Activated CD4-positive, alpha-beta T cell treated with anti-CD3 and anti-CD28 coated beads, Interleukin-2, amount 50 U/mL, for 24 hours (primary cell): ENCODE measurements around the gene CALHM4.
"Not testable (repeated sequence)": the region's sequence is repeated elsewhere in the genome, so short reads cannot be mapped to it uniquely, and the experiment has no call there.

ENCODE experiments used
- DNase-seq, 2 donors: peaks; one replicate each; pipeline ENCODE4 v3.0.0-alpha.2; 2020; ENCODE audit warnings: low read depth in 1 of 2, low spot score in 1 of 2

CALHM4 gene

DNA sequence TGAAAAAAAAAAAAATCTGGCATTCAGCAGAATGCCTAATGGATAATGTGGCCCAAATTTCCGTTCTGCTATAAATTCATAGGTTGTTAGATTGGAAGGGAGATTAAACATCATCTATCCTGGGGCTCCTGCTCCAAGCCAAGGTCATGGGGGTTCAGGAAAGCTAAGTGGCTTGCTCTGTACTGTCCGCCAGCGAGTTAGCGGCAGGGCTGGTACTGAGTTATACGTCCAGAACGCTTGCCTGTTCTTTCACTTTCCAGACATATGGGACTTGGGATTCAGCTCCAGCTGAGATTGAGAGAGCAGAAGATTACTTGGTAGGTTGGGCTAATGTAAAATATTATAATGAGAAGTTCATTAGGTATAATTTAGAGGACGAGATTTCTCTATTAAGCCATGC is 18.6 kb downstream of the CALHM4 start:
- no peak for DNase-seq

DNA sequence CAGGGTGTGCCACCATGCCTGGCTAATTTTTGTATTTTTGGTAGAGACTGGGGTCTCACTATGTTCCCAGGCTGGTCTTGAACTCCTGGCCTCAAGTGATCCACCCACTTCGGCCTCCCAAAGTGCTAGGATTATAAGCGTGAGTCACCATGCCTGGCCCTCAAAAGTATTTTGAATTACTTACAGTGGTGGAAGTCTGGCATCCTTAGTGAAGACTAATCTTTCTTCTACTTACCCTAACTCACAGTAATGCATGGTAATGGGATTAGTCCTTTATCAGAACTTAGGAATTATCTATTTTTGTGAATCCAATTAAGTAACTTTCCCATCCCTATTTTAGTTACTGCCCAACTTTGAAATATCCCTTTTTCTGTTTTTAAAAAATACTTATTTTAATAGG is 21.7 kb downstream of the CALHM4 start:
- no peak for DNase-seq

DNA sequence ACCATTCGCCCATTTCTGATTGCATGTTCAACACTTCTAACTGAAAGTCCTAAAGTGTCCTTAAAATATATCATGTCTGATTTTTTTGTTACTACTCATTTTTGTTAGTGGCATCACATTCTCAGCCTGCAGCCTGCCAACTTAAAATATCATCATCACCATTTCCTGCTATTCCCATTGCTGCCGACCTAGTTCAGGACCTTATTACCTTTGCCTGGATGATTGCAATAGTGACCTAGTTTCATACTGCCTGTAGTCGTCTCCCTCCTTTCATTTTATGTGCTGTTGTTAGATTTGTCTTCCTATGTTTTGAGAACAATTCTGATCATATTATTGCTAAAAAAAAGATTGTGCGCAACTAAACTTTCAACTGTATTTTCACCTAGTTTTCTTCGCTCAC is 23.9 kb downstream of the CALHM4 start:
- no peak for DNase-seq

GRCh38 chr6:116578335-116578734 is 24.8 kb downstream of the CALHM4 start:
- no peak for DNase-seq

DNA sequence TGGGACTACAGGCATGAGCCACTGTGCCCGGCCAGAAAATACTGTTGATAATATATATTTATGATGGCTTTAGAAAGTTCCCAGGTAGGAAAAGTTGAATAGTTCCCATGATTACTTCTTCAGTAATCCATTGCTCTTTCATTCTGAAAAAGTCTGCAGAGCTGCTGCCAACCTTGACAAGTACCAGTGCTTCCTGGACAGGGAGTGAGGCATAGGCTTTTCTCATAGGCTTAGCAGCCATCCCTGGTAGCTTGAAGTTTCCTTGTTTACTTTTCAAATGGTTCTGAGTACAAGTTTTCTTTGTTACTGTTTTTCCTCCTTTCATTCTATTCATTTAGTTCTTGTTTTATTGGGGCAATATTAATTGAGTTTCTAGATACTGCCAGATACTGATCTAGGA is 25.6 kb downstream of the CALHM4 start:
- no peak for DNase-seq

DNA sequence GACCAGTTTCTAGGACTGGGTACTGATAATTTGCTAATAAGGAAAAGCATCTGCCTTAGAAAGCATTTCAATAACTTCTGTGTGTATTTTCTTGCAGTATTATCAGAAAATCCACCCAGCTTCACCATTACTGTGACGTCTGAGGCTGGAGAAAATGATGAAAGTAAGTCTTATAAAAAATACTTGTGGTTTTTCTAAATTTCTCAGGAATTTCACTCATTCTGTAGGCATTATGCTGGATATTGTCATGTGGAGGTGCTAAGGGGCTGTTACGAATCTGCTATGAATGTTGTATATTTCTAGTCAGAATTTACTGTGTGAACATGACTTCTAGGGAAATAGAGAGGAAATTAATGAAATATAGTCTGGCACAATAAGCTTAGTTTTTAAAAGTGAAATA is 26.6 kb downstream of the CALHM4 start:
- DNase-seq, result no peak

- DNase-seq, result no peak
These were observed 32.7 kb downstream of the CALHM4 start for GRCh38 chr6:116586276-116586675.

DNA sequence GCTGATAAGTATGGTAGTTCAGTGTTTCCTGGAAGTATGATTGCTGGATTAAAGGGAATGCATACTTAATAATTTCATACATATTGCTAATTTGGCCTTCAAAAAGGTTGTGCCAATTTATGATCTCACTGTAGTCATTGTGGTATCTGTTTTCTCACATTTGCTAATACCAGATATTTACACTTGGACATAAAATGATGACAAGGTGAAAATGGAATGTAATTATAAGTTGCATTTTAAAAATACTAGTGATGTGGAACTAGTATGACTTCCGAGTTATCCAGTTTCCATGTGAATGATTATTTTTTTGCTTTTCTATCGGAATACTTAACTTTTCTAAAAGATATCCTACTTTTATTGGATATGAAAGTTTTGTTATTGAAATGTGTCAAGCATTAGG is 33.2 kb downstream of the CALHM4 start:
- no peak for DNase-seq

DNA sequence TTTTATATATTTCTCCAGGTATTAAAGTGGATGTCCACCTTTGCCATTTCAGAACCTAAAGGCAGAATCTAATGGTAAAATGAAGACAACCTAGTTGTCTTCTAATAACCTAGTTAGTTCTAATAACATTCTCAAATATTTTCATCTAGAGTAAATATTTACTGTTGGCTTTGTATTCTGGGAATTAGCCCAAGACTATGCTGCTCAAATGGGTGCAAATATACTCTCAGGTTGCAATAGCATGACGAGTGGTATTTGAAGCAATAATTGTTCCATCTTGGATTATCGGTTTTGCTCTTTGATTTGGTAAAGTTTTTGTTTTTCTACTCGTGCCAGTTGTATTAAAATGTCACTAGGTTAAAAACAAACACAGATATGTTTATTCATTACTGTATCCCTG is 41.7 kb downstream of the CALHM4 start:
- no peak for DNase-seq

DNA sequence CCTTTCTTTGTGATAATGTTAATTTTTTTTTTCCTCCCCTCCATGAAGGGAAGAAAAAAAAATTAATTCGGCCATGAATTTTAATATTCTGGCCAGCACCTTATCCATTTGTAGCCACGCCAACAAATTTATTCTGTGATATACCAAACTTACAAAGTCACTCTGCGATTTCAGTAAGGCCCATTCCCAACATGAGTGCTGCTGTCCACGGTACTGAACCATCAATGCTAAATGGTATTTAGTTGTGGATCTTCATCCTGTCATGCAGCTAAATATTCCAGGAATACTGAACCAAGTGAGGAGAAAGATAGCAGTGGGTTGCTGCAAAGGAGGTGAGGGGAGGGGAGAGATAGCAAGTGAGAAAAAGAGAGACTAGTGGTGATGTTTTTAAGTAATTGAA is 43.3 kb downstream of the CALHM4 start:
- DNase-seq, result no peak

DNA sequence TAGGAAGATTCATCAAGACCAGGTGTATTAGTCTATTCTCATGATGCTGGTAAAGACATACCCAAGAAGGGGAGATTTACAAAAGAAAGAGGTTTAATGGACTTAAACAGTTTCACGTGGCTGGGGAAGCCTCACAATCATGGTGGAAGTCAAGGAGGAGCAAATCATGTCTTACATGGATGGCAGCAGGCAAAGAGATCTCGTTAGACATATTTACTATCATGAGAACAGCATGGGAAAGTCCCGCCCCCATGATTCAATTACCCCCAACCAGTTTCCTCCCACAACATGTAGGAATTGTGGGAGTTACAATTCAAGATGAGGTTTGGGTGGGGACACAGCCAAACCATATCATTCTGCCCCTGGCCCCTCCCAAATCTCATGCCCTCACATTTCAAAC is 50.4 kb downstream of the CALHM4 start:
- DNase-seq, result not testable (repeated sequence)

- DNase-seq, result not testable (repeated sequence)
These were observed 51.3 kb downstream of the CALHM4 start for GRCh38 chr6:116604868-116605267.

DNA sequence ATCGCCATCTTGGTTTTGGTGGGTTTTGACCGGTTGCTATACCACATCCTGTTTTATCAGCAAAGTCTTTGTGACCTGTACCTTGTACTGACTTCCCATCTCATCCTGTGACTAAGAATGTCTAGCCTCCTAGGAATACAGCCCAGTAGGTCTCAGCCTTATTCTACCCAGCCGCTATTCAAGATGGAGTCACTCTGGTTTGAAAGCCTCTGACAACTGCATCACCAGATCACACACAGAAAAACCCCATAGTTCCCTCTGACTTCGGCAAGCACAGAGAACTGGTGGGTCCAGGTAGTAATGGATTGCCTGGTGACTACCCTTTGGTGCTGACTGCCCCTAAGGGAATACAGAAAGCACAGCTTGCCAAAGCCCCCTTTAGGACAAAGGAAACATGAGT is 52.4 kb downstream of the CALHM4 start:
- no peak for DNase-seq
